PC-9 (cell line): ENCODE measurements around the gene ZFP1.

Experiments
- EZH2 ChIP-seq: fragments of 200-600 bp; sonication (generic); IDR thresholded peaks from 2 replicates; pipeline ENCODE4 v1.8.0; 2017; ENCODE audit warnings: antibody characterized with exemption, low read depth
- TF ChIP-seq, protein P1 (sequence below): fragments of 200-600 bp; sonication (generic); conservative IDR thresholded peaks from 2 replicates; pipeline ENCODE4 v1.6.1; 2017; ENCODE audit warnings: mixed run types, antibody characterized with exemption, mild to moderate bottlenecking, moderate library complexity

DNA sequence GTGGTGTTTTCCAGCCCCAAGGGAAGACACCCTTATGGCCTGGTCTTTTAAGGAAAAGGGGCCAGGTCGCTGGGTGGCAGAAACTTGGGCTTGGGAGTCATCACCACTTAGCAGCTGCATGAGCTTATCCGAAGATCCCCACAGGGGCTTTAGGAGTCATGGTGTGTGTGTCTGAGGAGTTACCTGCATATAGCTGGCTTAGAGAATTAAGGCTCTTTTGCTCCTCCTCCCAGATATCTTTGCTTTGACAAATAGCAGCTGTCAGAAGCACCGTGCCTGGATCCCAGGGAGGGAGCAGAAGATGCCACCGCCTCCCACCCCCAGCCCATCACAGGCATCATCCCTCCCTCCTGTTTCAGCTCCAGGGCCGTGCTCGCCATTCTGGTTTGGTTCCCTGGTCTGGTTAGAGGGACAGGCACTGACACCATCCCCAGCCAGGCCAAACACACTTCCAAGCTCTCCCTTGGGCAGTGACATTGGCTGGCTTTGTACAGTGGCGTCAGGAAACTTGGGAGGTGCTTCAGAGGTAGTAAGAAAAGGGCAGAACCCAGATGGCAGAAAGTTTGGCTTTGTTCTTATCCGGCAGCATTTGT is 49.2 kb upstream of the ZFP1 start:
- TF ChIP-seq, protein P1, sequence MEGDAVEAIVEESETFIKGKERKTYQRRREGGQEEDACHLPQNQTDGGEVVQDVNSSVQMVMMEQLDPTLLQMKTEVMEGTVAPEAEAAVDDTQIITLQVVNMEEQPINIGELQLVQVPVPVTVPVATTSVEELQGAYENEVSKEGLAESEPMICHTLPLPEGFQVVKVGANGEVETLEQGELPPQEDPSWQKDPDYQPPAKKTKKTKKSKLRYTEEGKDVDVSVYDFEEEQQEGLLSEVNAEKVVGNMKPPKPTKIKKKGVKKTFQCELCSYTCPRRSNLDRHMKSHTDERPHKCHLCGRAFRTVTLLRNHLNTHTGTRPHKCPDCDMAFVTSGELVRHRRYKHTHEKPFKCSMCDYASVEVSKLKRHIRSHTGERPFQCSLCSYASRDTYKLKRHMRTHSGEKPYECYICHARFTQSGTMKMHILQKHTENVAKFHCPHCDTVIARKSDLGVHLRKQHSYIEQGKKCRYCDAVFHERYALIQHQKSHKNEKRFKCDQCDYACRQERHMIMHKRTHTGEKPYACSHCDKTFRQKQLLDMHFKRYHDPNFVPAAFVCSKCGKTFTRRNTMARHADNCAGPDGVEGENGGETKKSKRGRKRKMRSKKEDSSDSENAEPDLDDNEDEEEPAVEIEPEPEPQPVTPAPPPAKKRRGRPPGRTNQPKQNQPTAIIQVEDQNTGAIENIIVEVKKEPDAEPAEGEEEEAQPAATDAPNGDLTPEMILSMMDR: no peak
- no peak for TF ChIP-seq EZH2
